Trophoblast cell (in vitro differentiated cells and primary cell): Measurements from ENCODE around the gene PTPN9.
A peak's percentile ranks its signal among the peaks of the same experiment; 100 is the strongest.

ENCODE experiments used
- DNase-seq, 2 donors: peaks; one replicate each; pipeline ENCODE4 v3.0.0-alpha.2; 2016
- H2AFZ ChIP-seq: 2 replicates; pipeline ENCODE4 v1.6.1; 2013; ENCODE audit warnings: low read length, moderate library complexity, mild to moderate bottlenecking; ENCODE audit not compliant: insufficient read depth, poor library complexity
- H2AK5ac ChIP-seq: 2 replicates; pipeline ENCODE4 v1.6.1; 2013; ENCODE audit warnings: mild to moderate bottlenecking, low read length
- H2BK120ac ChIP-seq: 2 replicates; pipeline ENCODE4 v1.6.1; 2013; ENCODE audit warnings: low read length, mild to moderate bottlenecking, moderate library complexity; ENCODE audit not compliant: insufficient read depth, poor library complexity
- H2BK12ac ChIP-seq: 2 replicates; pipeline ENCODE4 v1.6.1; 2013; ENCODE audit warnings: mild to moderate bottlenecking, low read length, moderate library complexity
- H2BK5ac ChIP-seq: 2 replicates; pipeline ENCODE4 v1.6.1; 2013; ENCODE audit warnings: low read length, low read depth, moderate library complexity, mild to moderate bottlenecking; ENCODE audit not compliant: poor library complexity
- H3K14ac ChIP-seq: 2 replicates; pipeline ENCODE4 v1.6.1; 2013; ENCODE audit warnings: mild to moderate bottlenecking, low read length
- H3K18ac ChIP-seq: 2 replicates; pipeline ENCODE4 v1.6.1; 2013; ENCODE audit warnings: mild to moderate bottlenecking, low read length
- H3K23ac ChIP-seq: 2 replicates; pipeline ENCODE4 v1.6.1; 2013; ENCODE audit warnings: low read length
- H3K27ac ChIP-seq: 2 replicates; pipeline ENCODE4 v1.5.1; 2013; ENCODE audit warnings: low read depth, mild to moderate bottlenecking, inconsistent platforms, low read length, moderate library complexity
- H3K27me3 ChIP-seq: 2 replicates; pipeline ENCODE4 v1.6.1; 2013; ENCODE audit warnings: inconsistent platforms, mild to moderate bottlenecking, low read length, moderate library complexity; ENCODE audit not compliant: insufficient read depth
- H3K36me3 ChIP-seq, 2 experiments: 1 replicate in 1 of 2; 2 replicates in 1 of 2; pipeline ENCODE4 v1.6.1; 2013; ENCODE audit warnings: low read length in 2 of 2, mild to moderate bottlenecking in 2 of 2, moderate library complexity in 1 of 2; ENCODE audit not compliant: insufficient read depth in 2 of 2, control insufficient read depth in 1 of 2
- H3K4ac ChIP-seq: 2 replicates; pipeline ENCODE4 v1.6.1; 2013; ENCODE audit warnings: low read depth, mild to moderate bottlenecking, low read length, moderate library complexity
- H3K4me1 ChIP-seq, 2 experiments: 1 replicate in 1 of 2; 2 replicates in 1 of 2; pipeline ENCODE4 v1.6.1; 2013; ENCODE audit warnings: low read length in 2 of 2, mild to moderate bottlenecking in 2 of 2, moderate library complexity in 1 of 2; ENCODE audit not compliant: insufficient read depth in 2 of 2, control insufficient read depth in 1 of 2
- H3K4me2 ChIP-seq: 2 replicates; pipeline ENCODE4 v1.6.1; 2013; ENCODE audit warnings: inconsistent platforms, mild to moderate bottlenecking, low read length, moderate library complexity
- H3K4me3 ChIP-seq: 2 replicates; pipeline ENCODE4 v1.5.1; 2013; ENCODE audit warnings: mild to moderate bottlenecking, low read depth, low read length, inconsistent platforms
- H3K79me1 ChIP-seq: one replicate; pipeline ENCODE4 v1.6.1; 2013; ENCODE audit warnings: low read length
- H3K79me2 ChIP-seq: 2 replicates; pipeline ENCODE4 v1.6.1; 2013; ENCODE audit warnings: low read length, mild to moderate bottlenecking; ENCODE audit not compliant: control insufficient read depth, insufficient read depth, poor library complexity
- H3K9ac ChIP-seq: 2 replicates; pipeline ENCODE4 v1.6.1; 2013; ENCODE audit warnings: mild to moderate bottlenecking, low read length
- H3K9me3 ChIP-seq: 2 replicates; pipeline ENCODE4 v1.6.1; 2013; ENCODE audit warnings: low read depth, mild to moderate bottlenecking, control low read depth, inconsistent platforms, low read length; ENCODE audit not compliant: insufficient read depth
- H4K12ac ChIP-seq: 2 replicates; pipeline ENCODE4 v1.6.1; 2013; ENCODE audit warnings: low read depth, mild to moderate bottlenecking, low read length, moderate library complexity
- H4K8ac ChIP-seq: 2 replicates; pipeline ENCODE4 v1.6.1; 2013; ENCODE audit warnings: low read depth, mild to moderate bottlenecking, low read length, moderate library complexity
- H4K91ac ChIP-seq: one replicate; pipeline ENCODE4 v1.6.1; 2013; ENCODE audit warnings: low read depth, mild to moderate bottlenecking, low read length, moderate library complexity
- WGBS: extraction: QIAGEN DNeasy Blood & Tissue Kit; methylation state at CpG from one replicate; pipeline ENCODE4 v1.1.7; 2013; ENCODE audit warnings: missing lambda C conversion rate; ENCODE audit not compliant: insufficient read length, insufficient coverage; ENCODE audit errors: extremely low coverage; 5-methylcytosine and 5-hydroxymethylcytosine counted together

The PTPN9 gene

DNA sequence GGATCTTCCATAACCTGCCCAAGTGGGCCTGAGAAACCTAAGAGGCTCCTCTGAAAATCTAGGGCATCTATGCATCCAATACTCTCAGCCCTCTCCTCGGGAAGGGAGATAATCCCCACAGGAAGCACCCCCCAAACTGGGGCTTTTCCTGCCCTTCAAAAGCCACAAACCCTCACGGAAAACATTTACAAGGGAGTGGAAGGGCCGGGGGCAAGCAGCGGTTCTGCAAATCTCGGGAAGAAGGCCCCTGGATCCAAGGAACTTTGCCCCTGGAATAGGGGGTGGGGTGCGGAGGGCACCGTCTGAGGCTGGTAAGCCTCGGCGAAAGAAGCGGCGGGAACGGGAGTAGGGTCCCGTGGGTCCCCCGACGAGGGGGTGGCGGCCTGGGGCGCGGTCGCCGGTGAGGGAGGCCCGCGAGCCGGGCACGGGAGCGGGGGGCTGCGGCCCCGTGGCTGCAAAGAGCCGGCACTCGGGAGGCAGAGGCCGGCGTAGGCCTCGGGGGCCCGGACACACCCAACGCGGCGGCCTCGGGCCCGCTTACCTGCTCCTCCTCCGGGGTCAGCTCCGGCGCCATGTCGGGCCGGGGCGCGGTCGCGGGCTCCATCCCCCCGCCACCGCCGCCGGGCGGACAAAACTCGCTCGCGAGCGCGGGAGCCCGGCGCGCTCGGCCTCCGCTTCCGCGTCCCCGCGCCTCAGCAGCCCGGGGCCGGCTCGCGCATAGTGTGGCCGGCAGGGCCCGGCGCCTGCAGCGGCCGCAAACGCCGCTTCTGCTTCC, 755 bp downstream of the PTPN9 start:
- Histone ChIP-seq H3K9ac (peak overlapping the region; percentile 95), H3K27ac (peak overlapping the region; percentile 28), H3K9me3 (no peaks in the 10 kb centered on the region), H3K4ac (peak overlapping the region; percentile 95), H3K23ac (no peak overlapping the region), H3K4me1 (peaks cover 3 to 4% of the 10 kb centered on the region in 2 experiments), H3K79me1 (peaks cover 13% of the 10 kb centered on the region), H4K91ac (peak overlapping the region; percentile 96), H3K36me3 (peaks cover 0 to 2% of the 10 kb centered on the region in 2 experiments), H2BK120ac (peak overlapping the region; percentile 95), H3K14ac (peak overlapping the region; percentile 96), H4K8ac (peak overlapping the region; percentile 91), H4K12ac (peak overlapping the region; percentile 95), H2AK5ac (peak overlapping the region; percentile 76), H3K18ac (peak overlapping the region; percentile 95), H2BK5ac (peak overlapping the region; percentile 82), H3K27me3 (no peaks in the 10 kb centered on the region), H3K4me2 (peak overlapping the region; percentile 95), H2BK12ac (no peak overlapping the region), H3K79me2 (peaks cover 15% of the 10 kb centered on the region), H3K4me3 (peak overlapping the region; percentile 90), H2AFZ (peak overlapping the region; percentile 28)
- no CpG with 5 or more reads among the region's 77 CpGs for WGBS
- peak in 1 of 2 donors; percentile 49 for DNase-seq

DNA sequence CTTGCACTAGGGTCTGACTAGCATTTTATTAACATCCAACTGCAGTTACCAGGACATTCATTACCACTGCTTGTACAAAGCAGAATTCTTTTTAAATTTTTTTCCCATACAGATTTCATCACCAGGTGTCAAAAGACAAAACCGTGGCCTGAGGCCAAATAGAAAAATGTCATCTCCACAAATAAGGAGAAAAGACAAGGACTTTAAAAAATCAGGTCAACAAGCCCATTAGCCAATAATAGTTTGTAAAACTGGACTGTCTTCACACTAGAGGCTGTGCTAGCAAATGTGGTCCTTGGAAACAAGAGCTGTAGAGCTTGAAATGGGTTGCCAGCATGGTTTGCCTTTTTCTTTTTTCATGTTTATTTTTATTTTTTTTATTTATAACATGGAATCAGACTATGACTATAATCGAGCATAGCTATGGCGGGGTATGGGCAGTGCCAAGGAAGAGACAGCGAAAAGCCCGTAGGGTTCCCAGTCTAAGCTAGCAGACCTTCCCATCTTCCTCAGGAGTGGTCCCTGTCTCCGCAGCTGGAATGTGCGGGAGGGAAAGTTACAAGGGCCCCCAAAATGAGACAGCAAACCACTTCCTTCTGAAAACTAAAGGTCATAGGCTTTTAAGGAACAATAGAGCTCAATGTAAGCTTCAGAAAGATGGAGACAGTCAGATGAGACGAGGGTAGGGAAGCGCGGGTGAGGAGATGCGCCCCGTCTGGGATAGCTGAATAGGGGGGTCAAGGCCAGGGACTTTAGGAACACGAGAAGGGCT, 1.5 kb downstream of the PTPN9 start:
- Histone ChIP-seq H4K12ac (peak overlapping the region; percentile 50), H3K4me1 (peaks cover 3 to 4% of the 10 kb centered on the region in 2 experiments), H2BK5ac (no peak overlapping the region), H2AK5ac (no peak overlapping the region), H3K27me3 (no peaks in the 10 kb centered on the region), H3K4me2 (peak overlapping the region; percentile 95), H4K91ac (no peak overlapping the region), H3K14ac (peak overlapping the region; percentile 96), H3K79me1 (peaks cover 13% of the 10 kb centered on the region), H3K27ac (no peak overlapping the region), H3K79me2 (peaks cover 15% of the 10 kb centered on the region), H3K18ac (no peak overlapping the region), H3K9me3 (no peaks in the 10 kb centered on the region), H2AFZ (peak overlapping the region; percentile 28), H3K36me3 (peaks cover 0 to 2% of the 10 kb centered on the region in 2 experiments), H3K9ac (peak overlapping the region; percentile 95), H3K23ac (no peak overlapping the region), H3K4ac (peak overlapping the region; percentile 95), H2BK12ac (no peak overlapping the region), H3K4me3 (peak overlapping the region; percentile 90), H4K8ac (peak overlapping the region; percentile 22), H2BK120ac (peak overlapping the region; percentile 20)
- WGBS: no CpG with 5 or more reads among the region's 13 CpGs
- peak; percentile 63 to 97 for DNase-seq

DNA sequence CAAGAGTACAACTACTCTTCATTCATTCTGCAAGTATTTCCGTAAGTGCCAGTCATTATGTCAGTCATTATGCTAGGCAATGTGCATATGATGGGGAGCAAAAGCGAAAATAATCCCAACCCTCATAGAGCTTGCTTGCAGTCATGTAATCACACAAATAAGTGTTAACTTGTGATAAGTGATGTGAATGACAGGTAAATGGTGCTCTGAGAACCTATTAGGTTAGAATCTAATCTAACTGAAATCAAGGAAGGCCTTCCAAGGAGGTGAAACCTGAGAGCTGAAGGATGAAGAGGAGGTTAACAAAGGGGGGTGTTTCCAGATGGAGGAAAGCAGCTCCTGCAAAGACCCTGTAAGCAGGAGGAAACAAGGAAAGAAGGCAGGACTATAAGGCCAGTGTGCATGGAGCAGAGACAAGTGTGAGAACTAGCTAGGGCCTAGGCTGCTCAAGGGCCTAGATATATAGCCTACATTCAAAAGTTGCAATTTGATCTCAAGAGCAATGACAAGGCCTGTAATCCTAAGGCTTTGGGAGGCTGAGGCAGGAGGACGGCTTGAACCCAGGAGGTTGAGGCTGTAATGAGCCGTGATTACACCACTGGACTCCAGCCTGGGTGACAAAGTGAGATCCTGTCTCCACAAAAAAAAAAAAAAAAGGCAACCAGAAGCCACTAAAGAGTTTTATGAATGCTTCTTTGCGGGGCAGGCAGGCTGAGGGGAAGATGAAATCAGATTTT, 5.3 kb downstream of the PTPN9 start:
- Histone ChIP-seq H3K9ac (no peak overlapping the region), H3K79me2 (peaks cover 14% of the 10 kb centered on the region), H3K18ac (no peak overlapping the region), H3K9me3 (no peaks in the 10 kb centered on the region), H3K4me2 (no peak overlapping the region), H3K4me1 (no peaks in the 10 kb centered on the region), H3K27me3 (no peaks in the 10 kb centered on the region), H2BK5ac (no peak overlapping the region), H3K4ac (no peak overlapping the region), H4K12ac (no peak overlapping the region), H2BK12ac (no peak overlapping the region), H3K4me3 (no peak overlapping the region), H4K8ac (no peak overlapping the region), H2BK120ac (no peak overlapping the region), H3K27ac (no peak overlapping the region), H2AFZ (no peak overlapping the region), H3K79me1 (peaks cover 9% of the 10 kb centered on the region), H3K14ac (no peak overlapping the region), H4K91ac (no peak overlapping the region), H3K23ac (no peak overlapping the region), H2AK5ac (no peak overlapping the region), H3K36me3 (peaks cover 0 to 4% of the 10 kb centered on the region in 2 experiments)
- no CpG with 5 or more reads among the region's 5 CpGs for WGBS
- DNase-seq: no peak

DNA sequence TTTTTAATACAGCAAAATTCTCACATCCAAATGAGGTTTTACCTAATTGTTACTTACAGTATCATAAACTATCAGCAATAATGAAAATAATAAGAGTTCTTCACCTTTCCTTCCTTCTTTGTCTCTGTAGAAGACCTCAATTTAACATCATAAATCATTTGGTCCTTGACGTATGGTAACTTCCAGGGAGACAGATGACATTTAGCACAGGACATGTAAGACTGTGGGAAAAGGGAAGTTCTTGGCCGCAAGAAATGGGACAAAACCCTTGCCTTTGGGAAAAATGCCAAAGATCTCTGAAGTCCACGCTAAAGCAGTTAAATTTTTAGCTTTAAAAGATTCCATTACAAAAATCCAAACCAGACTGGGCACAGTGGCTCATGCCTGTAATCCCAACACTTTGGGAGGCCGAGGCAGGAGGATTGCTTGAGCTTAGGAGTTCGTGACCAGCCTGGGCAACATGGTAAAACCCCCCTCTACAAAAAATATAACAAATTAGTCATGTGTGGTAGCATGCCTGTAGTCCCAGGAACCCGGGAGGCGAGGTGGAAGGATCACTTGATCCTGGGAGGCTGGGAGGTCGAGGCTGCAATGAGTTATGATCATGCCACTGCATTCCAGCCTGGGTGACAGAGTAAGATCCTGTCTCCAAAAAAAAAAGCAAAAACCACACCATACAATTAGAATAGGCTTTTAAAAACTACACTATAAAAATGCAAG, 8.8 kb downstream of the PTPN9 start:
- Histone ChIP-seq H3K27ac (no peak overlapping the region), H4K8ac (no peak overlapping the region)

More for the DNA sequence above, 8.8 kb downstream of the PTPN9 start:
- Histone ChIP-seq H4K12ac (no peak overlapping the region), H2BK5ac (no peak overlapping the region), H2AFZ (no peak overlapping the region), H3K14ac (no peak overlapping the region), H3K4me2 (no peak overlapping the region), H3K4me3 (no peak overlapping the region), H3K79me1 (no peaks in the 10 kb centered on the region), H3K27me3 (no peaks in the 10 kb centered on the region), H4K91ac (no peak overlapping the region), H2BK120ac (no peak overlapping the region), H3K23ac (no peak overlapping the region), H3K9ac (no peak overlapping the region), H3K18ac (peak overlapping the region; percentile 54), H2BK12ac (no peak overlapping the region), H3K9me3 (no peaks in the 10 kb centered on the region), H3K4me1 (no peaks in the 10 kb centered on the region), H3K4ac (peak overlapping the region; percentile 31), H2AK5ac (no peak overlapping the region), H3K79me2 (peaks cover 3% of the 10 kb centered on the region), H3K36me3 (peaks cover 0 to 2% of the 10 kb centered on the region in 2 experiments)
- no peak for DNase-seq
- WGBS: no CpG with 5 or more reads among the region's 8 CpGs
